ENCODE results near the gene BCO1.

DNA sequence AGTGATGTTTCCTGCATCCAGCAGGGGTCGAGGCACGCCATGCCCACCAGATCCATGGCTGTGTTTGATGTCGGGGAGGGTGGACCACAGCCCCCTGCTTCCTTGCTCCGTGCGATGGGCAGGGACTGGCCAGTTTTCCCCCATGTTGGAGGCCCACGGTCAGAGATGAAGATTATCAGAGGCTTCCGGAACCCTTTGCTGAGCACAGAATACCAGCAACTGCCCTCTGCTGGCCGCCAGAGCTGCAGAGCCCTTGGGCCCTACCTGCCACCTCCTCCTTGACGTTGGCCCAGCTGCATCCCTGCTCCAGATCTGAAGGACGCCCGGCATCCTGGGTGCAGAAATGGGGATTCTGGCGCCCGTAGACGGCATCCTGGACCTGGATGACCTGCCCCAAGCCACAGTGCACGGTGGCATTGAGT, 23.7 kb upstream of the BCO1 start:
- TF ChIP-seq RFX5 (IDR thresholded peaks at IDR 0.05; ENCODE audit: low read depth, low read length) (no peak), CEBPB (IDR thresholded peaks at IDR 0.05; ENCODE audit: low read depth, low read length) (no peak)

Data from IMR-90 (cell line).